Measurements from ENCODE around the gene INO80D.

- TF ChIP-seq REST (IDR thresholded peaks at IDR 0.05; ENCODE audit: insufficient replicate concordance, low read depth) (no peak), CTCF (IDR thresholded peaks at IDR 0.05; ENCODE audit: insufficient read depth, low read length) (no peak)
Measured at GRCh38 chr2:206020171-206020570, 65.8 kb downstream of the INO80D start.
